HPDE6-E6E7 (cell line): Measurements from ENCODE around the gene MOB1A.

ENCODE experiments used
- DNase-seq: peaks from one replicate; pipeline ENCODE4 v3.0.0; 2011; ENCODE audit warnings: missing footprints; ENCODE audit errors: extremely low spot score

The MOB1A gene

DNA sequence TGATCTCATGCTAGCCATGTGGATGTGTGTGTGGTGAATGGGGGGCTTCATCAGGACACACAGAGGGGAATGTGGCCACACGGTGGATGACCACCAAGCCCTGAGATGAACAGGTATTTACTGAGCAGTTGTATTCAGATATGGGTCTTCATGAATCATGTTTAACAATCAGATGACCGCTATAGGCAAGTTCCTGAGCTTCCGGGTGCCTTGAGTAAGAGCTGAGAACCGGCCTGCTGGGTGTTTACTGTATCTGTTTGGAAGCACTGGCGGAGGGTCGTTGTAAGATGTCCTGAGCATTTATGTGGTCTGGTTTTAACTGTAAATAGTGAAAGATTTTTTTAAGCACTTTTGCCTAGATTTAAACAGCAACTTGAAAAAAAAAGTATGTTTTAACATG, 74.9 kb downstream of the MOB1A start:
- DNase-seq, result no peak
